Loucy (cell line): ENCODE measurements around the gene RAET1G.

Experiments
- H2AFZ ChIP-seq: fragments of 200-600 bp; sonication (generic); 2 replicates; pipeline ENCODE4 v1.6.0; 2016; ENCODE audit warnings: antibody characterized with exemption, mild to moderate bottlenecking, low read length, moderate library complexity
- H3F3A ChIP-seq: fragments of 200-600 bp; 2 replicates; pipeline ENCODE4 v1.6.0; 2016; ENCODE audit warnings: antibody characterized with exemption, low read depth, mild to moderate bottlenecking
- H3K27me3 ChIP-seq: fragments of 200-600 bp; sonication (generic); 2 replicates; pipeline ENCODE4 v1.6.1; 2014; ENCODE audit warnings: low read length, mild to moderate bottlenecking; ENCODE audit not compliant: insufficient read depth, poor library complexity, severe bottlenecking
- H3K36me3 ChIP-seq: fragments of 200-600 bp; sonication (generic); 2 replicates; pipeline ENCODE4 v1.6.1; 2016; ENCODE audit warnings: low read length; ENCODE audit not compliant: insufficient read depth
- H3K4me1 ChIP-seq: fragments of 200-600 bp; sonication (generic); 2 replicates; pipeline ENCODE4 v1.5.1; 2014; ENCODE audit warnings: low read length, mild to moderate bottlenecking; ENCODE audit not compliant: insufficient read depth, poor library complexity, severe bottlenecking
- H3K4me2 ChIP-seq: fragments of 200-600 bp; sonication (generic); 2 replicates; pipeline ENCODE4 v1.6.0; 2014; ENCODE audit warnings: antibody characterized with exemption, low read length, low read depth, mild to moderate bottlenecking; ENCODE audit not compliant: poor library complexity, severe bottlenecking
- H3K4me3 ChIP-seq: fragments of 200-600 bp; sonication (generic); 2 replicates; pipeline ENCODE4 v1.5.1; 2014; ENCODE audit warnings: low read length, mild to moderate bottlenecking, mixed read lengths; ENCODE audit not compliant: poor library complexity, severe bottlenecking
- H3K79me2 ChIP-seq: fragments of 200-600 bp; sonication (generic); 2 replicates; pipeline ENCODE4 v1.6.1; 2014; ENCODE audit warnings: low read length; ENCODE audit not compliant: insufficient read depth
- H3K9ac ChIP-seq: fragments of 200-600 bp; sonication (generic); 2 replicates; pipeline ENCODE4 v1.6.0; 2014; ENCODE audit warnings: mild to moderate bottlenecking, low read depth, low read length, moderate library complexity; ENCODE audit not compliant: poor library complexity, severe bottlenecking
- H3K9me2 ChIP-seq: fragments of 200-600 bp; sonication (generic); replicated peaks from 2 replicates; pipeline ENCODE4 v1.6.1; 2016; ENCODE audit warnings: low read depth, low read length, mixed read lengths
- H3K9me3 ChIP-seq: fragments of 200-600 bp; sonication (generic); 2 replicates; pipeline ENCODE4 v1.6.1; 2014; ENCODE audit warnings: mild to moderate bottlenecking, antibody characterized with exemption, low read length, low read depth; ENCODE audit not compliant: insufficient read depth
- H4K20me1 ChIP-seq: fragments of 200-600 bp; sonication (generic); 2 replicates; pipeline ENCODE4 v1.6.0; 2014; ENCODE audit warnings: antibody characterized with exemption, low read length, mild to moderate bottlenecking; ENCODE audit not compliant: insufficient read depth, poor library complexity, severe bottlenecking
- CTCF ChIP-seq: fragments of 200-600 bp; sonication (generic); conservative IDR thresholded peaks from 2 replicates; pipeline ENCODE4 v1.5.1; 2014; ENCODE audit warnings: mild to moderate bottlenecking, antibody characterized with exemption, low read length
- EZH2phosphoT487 ChIP-seq: fragments of 200-600 bp; IDR thresholded peaks from 2 replicates; pipeline ENCODE4 v1.6.1; 2018; ENCODE audit warnings: antibody characterized with exemption, mild to moderate bottlenecking, moderate library complexity, borderline replicate concordance

RAET1G gene

GRCh38 chr6:149884215-149884614, 38.7 kb downstream of the RAET1G start:
- no peaks in the 10 kb centered on the region for H3K79me2 ChIP-seq
- H3F3A ChIP-seq: no peaks in the 10 kb centered on the region
- H3K9me3 ChIP-seq: no peaks in the 10 kb centered on the region
- H3K4me1 ChIP-seq: peaks cover 7% of the 10 kb centered on the region
- H3K36me3 ChIP-seq: no peaks in the 10 kb centered on the region
- no peak overlapping the region for H3K9ac ChIP-seq
- no peaks in the 10 kb centered on the region for H3K9me2 ChIP-seq
- H3K4me2 ChIP-seq: no peak overlapping the region
- no peaks in the 10 kb centered on the region for H3K27me3 ChIP-seq
- no peak overlapping the region for H2AFZ ChIP-seq
- TF ChIP-seq EZH2phosphoT487 (no peak), CTCF (no peak)
- H4K20me1 ChIP-seq: no peaks in the 10 kb centered on the region
- no peak overlapping the region for H3K4me3 ChIP-seq

- H3K9me2 ChIP-seq: no peaks in the 10 kb centered on the region
- no peaks in the 10 kb centered on the region for H3K27me3 ChIP-seq
- no peaks in the 10 kb centered on the region for H4K20me1 ChIP-seq
- H3K79me2 ChIP-seq: no peaks in the 10 kb centered on the region
- no peak overlapping the region for H3K4me3 ChIP-seq
- H2AFZ ChIP-seq: no peak overlapping the region
- H3K4me2 ChIP-seq: no peak overlapping the region
- no peaks in the 10 kb centered on the region for H3F3A ChIP-seq
- H3K4me1 ChIP-seq: no peaks in the 10 kb centered on the region
- no peaks in the 10 kb centered on the region for H3K36me3 ChIP-seq
- H3K9me3 ChIP-seq: no peaks in the 10 kb centered on the region
- no peak for TF ChIP-seq EZH2phosphoT487
- no peak for TF ChIP-seq CTCF
- no peak overlapping the region for H3K9ac ChIP-seq
These were observed 41.1 kb downstream of the RAET1G start for GRCh38 chr6:149881860-149882259.

GRCh38 chr6:149881066-149881766, 41.7 kb downstream of the RAET1G start:
- no peaks in the 10 kb centered on the region for H3K4me1 ChIP-seq
- no peaks in the 10 kb centered on the region for H3K36me3 ChIP-seq
- no peak overlapping the region for H3K4me2 ChIP-seq
- H3K9ac ChIP-seq: no peak overlapping the region
- no peaks in the 10 kb centered on the region for H3K9me3 ChIP-seq
- TF ChIP-seq CTCF: no peak
- no peak for TF ChIP-seq EZH2phosphoT487
- no peaks in the 10 kb centered on the region for H4K20me1 ChIP-seq
- H2AFZ ChIP-seq: no peak overlapping the region
- H3F3A ChIP-seq: no peaks in the 10 kb centered on the region
- H3K79me2 ChIP-seq: no peaks in the 10 kb centered on the region
- H3K9me2 ChIP-seq: no peaks in the 10 kb centered on the region
- no peak overlapping the region for H3K4me3 ChIP-seq
- H3K27me3 ChIP-seq: no peaks in the 10 kb centered on the region
